SU-DHL-6 (cell line): ENCODE measurements around the gene RAB11FIP3.

Experiments used
- EZH2phosphoT487 ChIP-seq: fragments of 200-600 bp; sonication (generic), shearing (Covaris generic); conservative IDR thresholded peaks from 2 replicates; pipeline ENCODE4 v1.6.1; 2018; ENCODE audit warnings: mild to moderate bottlenecking, antibody characterized with exemption, low read length, moderate library complexity, mixed read lengths
- TF ChIP-seq, protein P1 (sequence below): fragments of 200-600 bp; sonication (generic); IDR thresholded peaks from one replicate; pipeline ENCODE4 v1.5.1; 2017; ENCODE audit warnings: antibody characterized with exemption, mild to moderate bottlenecking, low read length, moderate library complexity; ENCODE audit not compliant: insufficient read depth, poor library complexity, severe bottlenecking

DNA sequence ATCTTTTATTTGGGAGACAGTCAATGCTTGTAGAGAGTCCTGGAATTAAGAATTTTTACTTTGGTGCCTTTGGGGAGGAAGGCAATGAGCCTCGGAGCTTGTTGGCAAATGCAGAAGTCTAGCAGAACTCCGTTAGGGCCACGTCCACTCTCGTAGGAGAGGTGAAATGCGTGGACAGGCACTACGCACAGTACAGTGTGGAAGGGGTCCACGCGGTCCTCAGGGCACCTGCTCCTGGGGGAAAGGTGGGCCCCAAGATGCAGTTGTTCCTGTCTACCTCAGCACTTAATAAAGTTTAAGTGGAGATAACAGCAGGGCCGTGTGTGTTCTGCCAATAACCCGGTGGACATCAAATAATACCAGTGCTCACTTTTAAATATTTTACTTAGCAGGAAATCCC, 1.8 kb downstream of the RAB11FIP3 start:
- TF ChIP-seq, protein P1, sequence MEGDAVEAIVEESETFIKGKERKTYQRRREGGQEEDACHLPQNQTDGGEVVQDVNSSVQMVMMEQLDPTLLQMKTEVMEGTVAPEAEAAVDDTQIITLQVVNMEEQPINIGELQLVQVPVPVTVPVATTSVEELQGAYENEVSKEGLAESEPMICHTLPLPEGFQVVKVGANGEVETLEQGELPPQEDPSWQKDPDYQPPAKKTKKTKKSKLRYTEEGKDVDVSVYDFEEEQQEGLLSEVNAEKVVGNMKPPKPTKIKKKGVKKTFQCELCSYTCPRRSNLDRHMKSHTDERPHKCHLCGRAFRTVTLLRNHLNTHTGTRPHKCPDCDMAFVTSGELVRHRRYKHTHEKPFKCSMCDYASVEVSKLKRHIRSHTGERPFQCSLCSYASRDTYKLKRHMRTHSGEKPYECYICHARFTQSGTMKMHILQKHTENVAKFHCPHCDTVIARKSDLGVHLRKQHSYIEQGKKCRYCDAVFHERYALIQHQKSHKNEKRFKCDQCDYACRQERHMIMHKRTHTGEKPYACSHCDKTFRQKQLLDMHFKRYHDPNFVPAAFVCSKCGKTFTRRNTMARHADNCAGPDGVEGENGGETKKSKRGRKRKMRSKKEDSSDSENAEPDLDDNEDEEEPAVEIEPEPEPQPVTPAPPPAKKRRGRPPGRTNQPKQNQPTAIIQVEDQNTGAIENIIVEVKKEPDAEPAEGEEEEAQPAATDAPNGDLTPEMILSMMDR: no peak
- no peak for TF ChIP-seq EZH2phosphoT487
